Ishikawa (cell line): ENCODE data around the gene TGM1.

Experiments used
- CEBPB ChIP-seq: IDR thresholded peaks from 2 replicates; pipeline ENCODE4 v1.6.1; 2012
- CREB1 ChIP-seq: IDR thresholded peaks from 2 replicates; pipeline ENCODE4 v1.6.1; 2012; ENCODE audit warnings: low read depth
- EGR1 ChIP-seq: IDR thresholded peaks from 2 replicates; pipeline ENCODE4 v1.6.1; 2012
- EP300 ChIP-seq: IDR thresholded peaks from 2 replicates; pipeline ENCODE4 v1.6.1; 2012; ENCODE audit warnings: borderline replicate concordance
- FOXM1 ChIP-seq: IDR thresholded peaks from 2 replicates; pipeline ENCODE4 v1.6.1; 2012; ENCODE audit warnings: low read depth, borderline replicate concordance
- NFIC ChIP-seq: IDR thresholded peaks from 2 replicates; pipeline ENCODE4 v1.6.1; 2012
- RAD21 ChIP-seq: IDR thresholded peaks from 2 replicates; pipeline ENCODE4 v1.6.1; 2012; ENCODE audit warnings: low read depth
- REST ChIP-seq: IDR thresholded peaks from 2 replicates; pipeline ENCODE4 v1.6.1; 2012; ENCODE audit warnings: low read depth, mild to moderate bottlenecking
- TAF1 ChIP-seq: IDR thresholded peaks from 2 replicates; pipeline ENCODE4 v1.6.1; 2012; ENCODE audit warnings: low read depth, mild to moderate bottlenecking
- TCF12 ChIP-seq: IDR thresholded peaks from 2 replicates; pipeline ENCODE4 v1.6.1; 2012; ENCODE audit warnings: low read depth
- TEAD4 ChIP-seq: IDR thresholded peaks from 2 replicates; pipeline ENCODE4 v1.6.1; 2012
- USF1 ChIP-seq: IDR thresholded peaks from 2 replicates; pipeline ENCODE4 v1.6.1; 2012
- YY1 ChIP-seq: IDR thresholded peaks from 2 replicates; pipeline ENCODE4 v1.6.1; 2012; ENCODE audit warnings: low read depth
- ZBTB7A ChIP-seq: IDR thresholded peaks from 2 replicates; pipeline ENCODE4 v1.6.1; 2012; ENCODE audit warnings: low read depth
- TF ChIP-seq, protein P1 (sequence below): IDR thresholded peaks from 2 replicates; pipeline ENCODE4 v1.6.1; 2012

TGM1 gene

DNA sequence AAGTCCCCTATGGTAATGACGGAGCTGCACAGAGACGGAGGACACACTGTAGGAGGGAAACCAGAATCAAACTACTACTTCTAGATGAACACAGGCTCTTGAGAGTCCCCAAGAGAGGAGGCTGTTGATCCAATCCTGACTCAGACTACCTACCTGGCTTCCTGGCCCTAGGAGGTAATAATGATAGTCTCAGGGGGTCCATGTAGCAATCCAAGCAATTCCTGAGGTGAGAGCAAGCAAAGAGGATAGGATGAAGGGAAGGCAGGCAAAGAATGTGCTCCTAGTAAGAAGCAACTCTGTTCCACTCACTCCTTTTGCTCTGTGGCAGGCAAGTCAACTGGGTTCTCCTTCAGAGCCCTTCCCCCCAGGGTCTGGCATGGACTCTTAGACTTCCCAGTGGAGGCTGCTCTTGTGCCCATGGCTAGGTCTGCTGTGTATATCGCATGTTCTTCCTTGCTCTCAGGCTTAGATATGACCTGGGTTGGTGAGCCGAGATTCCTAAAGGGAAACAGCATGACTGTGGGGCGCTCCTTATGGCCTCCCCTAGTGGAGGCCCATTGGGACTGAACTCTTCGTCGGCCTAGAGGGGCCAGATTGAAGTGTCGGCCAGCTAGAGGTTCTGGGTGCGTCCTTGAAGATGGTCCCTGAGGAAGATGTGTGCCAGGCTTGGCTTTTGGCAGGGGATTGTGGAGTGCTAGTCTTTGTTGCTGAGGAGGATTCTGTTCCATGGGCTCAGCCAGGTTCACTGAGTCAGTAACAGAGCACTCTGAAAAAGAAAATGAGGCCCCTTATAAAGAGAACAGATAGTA, 22.7 kb downstream of the TGM1 start:
- TF ChIP-seq TEAD4 (no peak), USF1 (no peak), CREB1 (no peak), EGR1 (no peak)
- TF ChIP-seq, protein P1, sequence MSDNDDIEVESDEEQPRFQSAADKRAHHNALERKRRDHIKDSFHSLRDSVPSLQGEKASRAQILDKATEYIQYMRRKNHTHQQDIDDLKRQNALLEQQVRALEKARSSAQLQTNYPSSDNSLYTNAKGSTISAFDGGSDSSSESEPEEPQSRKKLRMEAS: no peak

GRCh38 chr14:24238527-24239037, 24.4 kb downstream of the TGM1 start:
- TF ChIP-seq CEBPB: no peak
- no peak for TF ChIP-seq TEAD4
- no peak for TF ChIP-seq EP300
- no peak for TF ChIP-seq REST
- no peak for TF ChIP-seq FOXM1
- TF ChIP-seq YY1: no peak
- no peak for TF ChIP-seq TCF12
- TF ChIP-seq ZBTB7A: no peak
- TF ChIP-seq CREB1: no peak
- no peak for TF ChIP-seq USF1
- no peak for TF ChIP-seq RAD21
- TF ChIP-seq EGR1: no peak
- TF ChIP-seq NFIC: no peak
- no peak for TF ChIP-seq TAF1

GRCh38 chr14:24238123-24238522, 24.9 kb downstream of the TGM1 start:
- TF ChIP-seq, protein P1: peak; percentile 64
- TF ChIP-seq EGR1: no peak
- no peak for TF ChIP-seq TEAD4
- TF ChIP-seq USF1: 0 out of 2 replicates have a peak, but pooled peaks have one; percentile 18
- TF ChIP-seq EP300: no peak

GRCh38 chr14:24237463-24237955, 25.5 kb downstream of the TGM1 start:
- no peak for TF ChIP-seq EGR1
- no peak for TF ChIP-seq YY1
- TF ChIP-seq USF1: no peak
- no peak for TF ChIP-seq ZBTB7A
- no peak for TF ChIP-seq TCF12

DNA sequence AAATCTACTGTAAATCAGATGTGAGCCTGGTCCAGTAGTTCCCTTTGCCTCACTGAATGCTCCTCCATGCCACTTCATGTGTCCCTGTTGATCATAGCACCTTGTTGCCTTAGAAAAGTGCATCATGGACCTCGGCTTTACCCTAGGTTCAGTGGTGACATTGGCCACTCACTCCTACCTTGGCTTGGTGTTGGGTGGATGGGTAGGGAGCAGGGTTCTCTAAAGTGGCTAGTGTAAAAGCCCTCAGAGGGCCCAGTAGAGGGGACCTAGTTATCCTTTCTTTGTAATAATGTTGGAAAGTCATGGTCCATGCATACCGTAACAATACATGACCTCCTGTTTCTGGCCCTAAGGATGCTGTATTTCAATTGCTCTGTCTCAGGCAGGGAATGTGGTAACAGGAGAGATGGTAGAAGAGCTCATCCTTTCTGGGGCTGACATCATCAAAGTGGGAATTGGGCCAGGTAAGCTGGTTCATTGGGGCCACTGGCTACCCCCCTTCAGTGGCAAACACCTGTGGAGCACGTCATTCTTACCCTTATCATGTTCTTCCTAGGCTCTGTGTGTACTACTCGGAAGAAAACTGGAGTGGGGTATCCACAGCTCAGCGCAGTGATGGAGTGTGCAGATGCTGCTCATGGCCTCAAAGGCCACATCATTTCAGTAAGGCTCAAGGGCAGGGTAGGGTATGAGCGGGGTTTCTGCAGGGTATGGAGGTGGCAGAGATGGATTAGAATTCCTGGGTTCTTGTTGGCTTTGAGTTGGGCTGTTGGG, 26.1 kb downstream of the TGM1 start:
- TF ChIP-seq, protein P1: no peak
- TF ChIP-seq EP300 (no peak), CREB1 (no peak), FOXM1 (no peak), EGR1 (no peak), TAF1 (no peak), REST (no peak), ZBTB7A (no peak), USF1 (no peak), NFIC (no peak), RAD21 (no peak)
